Naive thymus-derived CD8-positive, alpha-beta T cell (primary cell): ENCODE measurements around the gene AGXT. TPM values are rescaled to one million over a fixed set of nuclear protein-coding genes. Genes with fewer than 3 reads are reported as not detected.

Source experiments
- ATAC-seq, 2 donors: fragments of 150-1000 bp; cut with Tn5 transposase in 1 of 2; sonication (Bioruptor Pico), chemical (Tn5 transposase) in 1 of 2; 1 replicate in 1 of 2; 2 replicates in 1 of 2; pipeline ENCODE4 v1.10.0; 2021; ENCODE audit warnings: mild to moderate bottlenecking in 2 of 2, moderate library complexity in 2 of 2
- POLR2A ChIA-PET: fragments of 350-600 bp; sonication (Branson Sonifier 250); formaldehyde crosslinking; loops from one replicate; lab custom pipeline; 2021; ENCODE audit warnings: antibody characterized with exemption; lab: Charles Lee
- DNase-seq, 10 donors: peaks; one replicate each; pipeline versions ENCODE4 v3.0.0 to v3.0.0-alpha.2; 2020 to 2022
- H3K27ac Mint-ChIP-seq, 10 donors: one replicate each; pipeline ENCODE4 v1.8.0; 2020 to 2022; ENCODE audit warnings: mild to moderate bottlenecking in 10 of 10, mixed read lengths in 10 of 10, moderate library complexity in 4 of 10, inconsistent platforms in 1 of 10
- H3K27me3 Mint-ChIP-seq, 5 donors: one replicate each; pipeline ENCODE4 v1.8.0; 2021 to 2022; ENCODE audit warnings: mixed read lengths in 5 of 5
- H3K36me3 Mint-ChIP-seq, 3 donors: one replicate each; pipeline ENCODE4 v1.8.0; 2020 to 2022; ENCODE audit warnings: mixed read lengths in 3 of 3, mild to moderate bottlenecking in 2 of 3, inconsistent platforms in 1 of 3
- H3K4me1 Mint-ChIP-seq, 4 donors: one replicate each; pipeline ENCODE4 v1.8.0; 2021 to 2022; ENCODE audit warnings: mixed read lengths in 4 of 4
- H3K4me3 Mint-ChIP-seq, 10 donors: one replicate each; pipeline ENCODE4 v1.8.0; 2020 to 2022; ENCODE audit warnings: mild to moderate bottlenecking in 10 of 10, mixed read lengths in 10 of 10, moderate library complexity in 6 of 10, inconsistent platforms in 1 of 10
- H3K9me3 Mint-ChIP-seq, 9 donors: one replicate each; pipeline ENCODE4 v1.8.0; 2020 to 2022; ENCODE audit warnings: mixed read lengths in 9 of 9, mild to moderate bottlenecking in 3 of 9, inconsistent platforms in 1 of 9, moderate library complexity in 1 of 9
- polyA plus RNA-seq, 3 donors: library from polyadenylated mRNA; unstranded; fragments of 300-500 nt; fragmentation: Illumina TruSeq; gene quantifications; one replicate each; pipeline ENCODE4 v1.2.3, GENCODE V29; 2021
- total RNA-seq, 8 experiments: library from RNA in 2 of 8; stranded (reverse) in 2 of 8; gene quantifications; one replicate each; pipeline ENCODE4 v1.2.3 and lab custom pipeline; 2021 to 2026

The AGXT gene
- total RNA-seq (not detected), polyA plus RNA-seq (not detected), total RNA-seq (lab: John Stamatoyannopoulos, UW) (0 reads per million in 6 experiments)

DNA sequence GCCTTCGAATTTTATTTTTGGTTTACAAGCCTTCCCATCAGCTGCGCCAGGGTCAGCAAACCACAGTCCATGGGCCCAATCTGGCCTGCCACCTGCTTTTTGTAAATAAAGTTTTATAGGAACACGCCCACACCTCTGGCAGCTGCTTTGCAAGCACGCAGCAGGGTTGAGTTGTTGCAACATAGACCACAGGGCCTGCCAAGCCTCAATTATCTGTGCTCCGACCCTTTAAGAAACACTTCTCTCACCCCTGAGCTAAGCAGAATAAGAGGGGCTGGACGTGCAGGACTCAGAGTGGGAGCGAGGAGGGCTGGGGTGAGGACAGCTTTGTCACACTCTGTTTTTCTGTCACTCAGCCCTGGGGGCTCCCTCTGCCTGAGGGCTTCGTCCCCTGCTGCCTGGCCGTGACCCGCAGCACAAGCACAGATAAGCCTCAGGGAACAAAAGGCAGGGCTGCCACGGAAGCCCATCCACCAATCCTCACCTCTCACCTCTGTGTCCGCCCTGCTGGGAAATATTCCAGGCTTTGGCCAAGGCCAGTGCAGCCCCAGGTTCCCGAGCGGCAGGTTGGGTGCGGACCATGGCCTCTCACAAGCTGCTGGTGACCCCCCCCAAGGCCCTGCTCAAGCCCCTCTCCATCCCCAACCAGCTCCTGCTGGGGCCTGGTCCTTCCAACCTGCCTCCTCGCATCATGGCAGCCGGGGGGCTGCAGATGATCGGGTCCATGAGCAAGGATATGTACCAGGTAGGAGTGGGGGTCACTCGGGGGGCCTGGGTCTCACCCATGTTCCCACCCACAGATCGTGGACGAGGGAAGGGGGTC lies at the start of gene AGXT:
Gene AGXT (plus strand): TSS at position 539 of the 823 bp plus-strand sequence. CDS start 42 bp downstream, at position 581.
- Mint-ChIP-seq H3K27me3 (peaks cover 0 to 13% (median 3%) of the 10 kb centered on the region in 5 donors), H3K36me3 (no peaks in the 10 kb centered on the region), H3K27ac (peak within 1 kb of the TSS in 1 of 10 donors; percentile 23), H3K4me1 (no peaks in the 10 kb centered on the region), H3K4me3 (no peak within 1 kb of the TSS), H3K9me3 (no peaks in the 10 kb centered on the region)
- POLR2A ChIA-PET: no interaction called here
- ATAC-seq (no peak), DNase-seq (no peak)

DNA sequence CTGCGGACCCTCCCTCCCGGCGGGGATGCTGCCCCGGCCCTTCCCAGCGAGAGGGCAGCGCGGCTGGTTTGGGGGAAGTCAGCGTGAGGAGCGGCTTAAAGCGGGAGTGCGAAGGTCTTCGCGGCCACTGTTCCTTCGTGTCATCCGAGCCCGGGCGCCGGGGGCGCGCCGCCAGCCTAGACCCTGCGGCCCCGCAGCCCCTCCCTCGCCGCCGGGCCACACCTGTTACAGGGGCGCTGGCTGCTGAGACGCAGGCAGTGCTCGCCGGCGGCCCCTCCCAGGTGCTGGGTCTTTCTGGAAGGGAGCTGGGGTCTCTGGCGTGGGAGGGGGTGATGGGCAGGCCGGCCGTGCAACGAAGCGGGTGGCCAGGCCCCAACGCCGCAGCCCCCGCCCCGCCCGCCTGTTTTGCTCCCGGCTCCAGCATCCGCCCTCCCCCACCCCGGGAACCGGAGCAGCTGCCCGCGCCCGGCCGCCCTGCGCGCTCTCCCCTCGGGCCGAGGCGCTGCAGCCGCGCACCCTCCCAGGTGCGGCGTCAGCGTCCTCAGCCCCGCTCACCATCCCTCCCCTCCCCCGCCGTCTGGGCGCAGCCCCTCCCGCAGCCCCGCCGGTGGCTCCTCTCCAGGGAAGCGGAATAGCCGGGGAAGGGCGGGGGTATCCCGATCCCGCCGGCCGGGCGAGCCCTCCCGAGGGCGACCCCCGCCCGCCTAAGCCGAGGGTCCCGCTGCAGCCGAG lies 49.3 kb upstream of the AGXT start:
- peaks cover 5 to 16% (median 11%) of the 10 kb centered on the region in 4 donors for H3K4me1 Mint-ChIP-seq
- H3K9me3 Mint-ChIP-seq: peaks cover 0 to 16% (median 5%) of the 10 kb centered on the region in 9 donors
- H3K27ac Mint-ChIP-seq: no peak overlapping the region
- ATAC-seq (peak; percentile 21), DNase-seq (no peak)
- peaks cover 23 to 61% (median 38%) of the 10 kb centered on the region in 5 donors for H3K27me3 Mint-ChIP-seq
- peak overlapping the region in 4 of 10 donors; percentile 28 to 66 (median 52) for H3K4me3 Mint-ChIP-seq
- POLR2A ChIA-PET: no interaction called here
- peaks cover 0 to 9% (median 0%) of the 10 kb centered on the region in 3 donors for H3K36me3 Mint-ChIP-seq

DNA sequence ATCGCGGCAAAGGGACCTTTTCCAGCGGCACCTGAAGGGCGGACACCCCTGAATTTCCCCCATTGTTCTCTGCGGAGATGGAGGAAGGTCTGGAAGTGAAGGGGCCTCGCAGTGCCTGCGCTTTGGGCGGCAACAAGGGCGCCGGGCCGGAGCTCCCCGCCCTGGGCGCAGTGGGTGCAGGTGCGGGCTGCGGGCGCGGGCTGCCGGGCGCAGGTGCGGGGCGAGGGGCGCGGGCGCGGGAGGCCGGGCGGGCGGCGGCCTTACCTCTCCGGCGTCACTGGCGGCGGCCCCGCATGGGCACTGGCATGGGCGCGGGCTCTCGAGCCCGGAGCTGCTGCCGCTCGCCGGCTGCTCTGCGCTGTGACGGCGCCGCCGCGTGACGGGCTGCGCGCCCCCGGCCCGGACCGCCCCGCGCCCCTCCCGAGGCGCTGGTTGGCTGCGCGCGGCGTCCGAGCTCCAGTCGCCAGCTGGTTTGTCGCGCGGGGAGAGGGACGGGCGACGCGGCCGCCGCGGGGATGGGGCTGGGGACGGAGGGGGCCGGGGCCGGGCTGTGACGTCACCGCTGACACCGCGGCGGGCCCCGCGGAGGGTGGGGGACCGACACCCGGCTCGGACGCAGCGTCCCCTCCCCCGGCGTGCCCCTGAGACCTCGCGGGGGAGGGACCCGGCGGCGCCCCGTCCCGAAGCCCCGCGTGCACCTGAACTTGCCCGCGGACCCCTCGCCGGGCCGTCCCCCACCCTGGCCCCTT lies 48.6 kb upstream of the AGXT start, which contains the start of gene KIF1A:
Gene KIF1A (minus strand): TSS at position 362 of the 749 bp plus-strand sequence. CDS start 22,467 bp downstream, outside the sequence.
- DNase-seq (no peak), ATAC-seq (peak; percentile 26 to 46)
- Mint-ChIP-seq H3K27me3 (peaks cover 28 to 66% (median 43%) of the 10 kb centered on the region in 5 donors), H3K4me3 (peak within 1 kb of the TSS in 8 of 10 donors; percentile 51 to 82 (median 73)), H3K9me3 (peaks cover 0 to 14% (median 0%) of the 10 kb centered on the region in 9 donors), H3K4me1 (peaks cover 5 to 16% (median 11%) of the 10 kb centered on the region in 4 donors), H3K27ac (no peak within 1 kb of the TSS), H3K36me3 (peaks cover 0 to 7% (median 0%) of the 10 kb centered on the region in 3 donors)
- POLR2A ChIA-PET: no interaction called here

- peaks cover 35 to 69% (median 47%) of the 10 kb centered on the region in 5 donors for H3K27me3 Mint-ChIP-seq
- H3K36me3 Mint-ChIP-seq: peaks cover 0 to 7% (median 0%) of the 10 kb centered on the region in 3 donors
- H3K4me3 Mint-ChIP-seq: peak overlapping the region; percentile 51 to 82 (median 73)
- ATAC-seq (peak; percentile 53 to 62), DNase-seq (no peak)
- POLR2A ChIA-PET: no interaction called here
- peaks cover 5 to 16% (median 11%) of the 10 kb centered on the region in 4 donors for H3K4me1 Mint-ChIP-seq
- no peak overlapping the region for H3K27ac Mint-ChIP-seq
- H3K9me3 Mint-ChIP-seq: peaks cover 0 to 14% (median 0%) of the 10 kb centered on the region in 9 donors
These were observed 47.8 kb upstream of the AGXT start for GRCh38 chr2:240820607-240821428.

- Mint-ChIP-seq H3K36me3 (peaks cover 0 to 7% (median 0%) of the 10 kb centered on the region in 3 donors), H3K27ac (no peak overlapping the region), H3K9me3 (peaks cover 0 to 14% (median 0%) of the 10 kb centered on the region in 9 donors), H3K27me3 (peaks cover 35 to 69% (median 50%) of the 10 kb centered on the region in 5 donors), H3K4me3 (peak overlapping the region; percentile 43 to 82 (median 72)), H3K4me1 (peaks cover 3 to 16% (median 11%) of the 10 kb centered on the region in 4 donors)
- ATAC-seq (no peak), DNase-seq (no peak)
- POLR2A ChIA-PET: no interaction called here
These were observed 47.2 kb upstream of the AGXT start for GRCh38 chr2:240821429-240821778.

GRCh38 chr2:240822280-240822847 lies 46.3 kb upstream of the AGXT start:
- H3K27me3 Mint-ChIP-seq: peaks cover 39 to 77% (median 56%) of the 10 kb centered on the region in 5 donors
- H3K9me3 Mint-ChIP-seq: peaks cover 0 to 14% (median 0%) of the 10 kb centered on the region in 9 donors
- peaks cover 0 to 7% (median 0%) of the 10 kb centered on the region in 3 donors for H3K36me3 Mint-ChIP-seq
- DNase-seq (no peak), ATAC-seq (no peak)
- no peak overlapping the region for H3K27ac Mint-ChIP-seq
- peak overlapping the region in 6 of 10 donors; percentile 28 to 79 (median 48) for H3K4me3 Mint-ChIP-seq
- H3K4me1 Mint-ChIP-seq: peaks cover 3 to 16% (median 11%) of the 10 kb centered on the region in 4 donors
- POLR2A ChIA-PET: no interaction called here

- no peak for ATAC-seq
- Mint-ChIP-seq H3K4me3 (no peak overlapping the region), H3K27me3 (peaks cover 37 to 80% (median 56%) of the 10 kb centered on the region in 5 donors), H3K36me3 (peaks cover 0 to 7% (median 0%) of the 10 kb centered on the region in 3 donors), H3K27ac (peak overlapping the region in 1 of 10 donors; percentile 12), H3K4me1 (peaks cover 3 to 11% (median 9%) of the 10 kb centered on the region in 4 donors), H3K9me3 (peaks cover 0 to 14% (median 0%) of the 10 kb centered on the region in 9 donors)
- no peak for DNase-seq
- POLR2A ChIA-PET: interaction anchor here (0.7 kb wide), 1 partner anchor 237 kb away, joined by 3 read pairs; the partner anchor contains the start of gene CAPN10
These were observed 44.9 kb upstream of the AGXT start for GRCh38 chr2:240823449-240824336.

DNA sequence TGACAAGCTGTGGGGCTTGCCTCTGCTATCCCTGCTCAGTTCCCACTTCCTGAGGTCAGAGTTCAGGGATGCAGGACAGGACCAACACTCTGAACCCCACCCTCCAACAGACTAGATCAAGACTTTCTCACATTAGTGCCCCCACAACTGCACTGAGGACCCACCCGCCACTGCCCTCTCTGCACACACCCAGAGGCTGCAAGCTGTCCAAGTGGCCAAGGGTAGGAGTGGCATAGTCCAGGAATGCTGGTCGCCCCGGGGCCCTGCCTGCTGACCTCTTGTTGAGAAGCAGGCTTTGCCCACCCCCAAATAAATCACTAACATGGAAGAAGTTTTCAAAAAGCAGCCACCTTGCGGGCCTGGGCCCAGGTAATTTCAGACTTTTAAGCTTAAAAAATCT lies 43.1 kb upstream of the AGXT start:
- ATAC-seq: no peak
- no peak for DNase-seq
- POLR2A ChIA-PET: no interaction called here
- Mint-ChIP-seq H3K27ac (no peak overlapping the region), H3K36me3 (peaks cover 0 to 7% (median 0%) of the 10 kb centered on the region in 3 donors), H3K27me3 (peaks cover 38 to 87% (median 65%) of the 10 kb centered on the region in 5 donors), H3K9me3 (peaks cover 0 to 14% (median 0%) of the 10 kb centered on the region in 9 donors), H3K4me1 (peaks cover 3 to 11% (median 9%) of the 10 kb centered on the region in 4 donors), H3K4me3 (no peak overlapping the region)

DNA sequence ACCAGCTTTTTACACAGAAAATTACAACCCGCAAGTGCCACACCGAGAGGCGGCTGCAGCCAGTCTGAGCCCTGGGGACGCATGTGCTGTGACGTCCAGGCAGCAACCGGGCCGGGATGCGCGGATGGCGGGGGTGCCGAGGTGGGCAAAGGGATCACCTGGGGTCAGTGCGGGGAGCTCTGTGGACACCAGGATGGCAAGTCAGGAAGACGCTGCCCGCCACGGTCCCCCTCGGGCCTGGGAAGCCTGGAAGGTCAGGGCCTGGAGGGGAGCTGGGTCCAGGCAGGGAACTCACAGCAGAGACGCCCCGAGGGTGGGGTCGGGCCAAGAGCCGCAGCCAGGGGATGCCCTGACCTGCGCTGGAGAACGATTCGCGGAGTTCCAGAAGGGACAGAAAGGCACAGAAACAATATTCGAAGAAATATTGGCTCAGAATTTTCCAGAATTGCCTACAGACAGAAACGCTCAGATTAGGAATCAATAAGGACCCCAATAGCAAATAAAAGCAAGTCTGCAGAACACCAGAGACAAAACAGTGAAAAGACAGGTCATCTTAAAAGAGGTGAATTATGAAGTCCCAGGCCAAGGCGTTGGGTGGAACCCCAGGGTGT lies 36.9 kb upstream of the AGXT start:
- no peak for ATAC-seq
- Mint-ChIP-seq H3K9me3 (peaks cover 0 to 2% (median 0%) of the 10 kb centered on the region in 9 donors), H3K4me3 (peak overlapping the region; percentile 56 to 81 (median 68)), H3K27ac (peak overlapping the region in 2 of 10 donors; percentile 68 to 78), H3K36me3 (no peaks in the 10 kb centered on the region), H3K27me3 (peaks cover 2 to 27% (median 16%) of the 10 kb centered on the region in 5 donors), H3K4me1 (peaks cover 2 to 7% (median 5%) of the 10 kb centered on the region in 4 donors)
- POLR2A ChIA-PET: no interaction called here
- no peak for DNase-seq
